NCI-H187 treated with DMSO at 0.1 percent for 48 hours (cell line): ENCODE results near the gene CTNNBL1.

Source experiments
- DNase-seq: peaks from one replicate; lab custom pipeline; 2025; lab: John Stamatoyannopoulos, UW

CTNNBL1 gene

DNA sequence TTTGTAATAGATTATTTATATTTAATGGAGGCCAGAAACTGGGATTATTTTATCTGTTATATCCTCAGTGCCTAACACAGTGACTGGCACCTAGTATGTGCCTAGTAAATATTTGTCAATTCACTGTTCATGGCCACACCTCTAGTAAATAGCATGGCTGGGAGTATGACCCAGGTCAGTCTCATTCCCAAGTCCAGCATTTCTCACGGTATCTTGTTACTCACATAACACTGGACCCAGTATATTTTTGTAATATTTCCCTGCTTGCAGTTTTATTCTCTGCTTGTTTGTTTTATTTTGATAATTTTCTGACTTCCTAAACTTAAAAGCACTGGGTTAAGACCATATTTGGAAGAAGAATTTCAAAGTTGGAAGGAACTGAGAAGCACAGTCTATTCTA lies 47.7 kb downstream of the CTNNBL1 start:
- DNase-seq = no peak

DNA sequence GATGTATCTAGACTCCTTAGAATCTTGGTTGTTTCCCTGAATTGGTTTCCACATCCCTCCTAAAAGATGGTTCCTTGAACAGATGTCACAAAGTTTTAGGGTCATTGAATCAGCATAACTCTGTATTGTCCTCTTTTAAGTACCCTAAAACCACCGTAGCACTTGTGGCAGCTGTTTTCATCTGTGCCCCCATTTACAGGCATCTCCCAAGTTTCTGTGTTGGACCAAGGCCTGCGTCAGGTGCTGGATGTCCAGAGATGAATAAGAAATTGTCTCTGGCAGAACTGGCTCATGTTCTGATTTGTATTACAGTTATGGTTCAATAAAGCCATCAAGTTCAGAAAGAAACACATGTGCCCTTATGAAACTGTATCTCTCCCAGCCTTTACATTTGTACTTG lies 48.3 kb downstream of the CTNNBL1 start:
- DNase-seq = no peak

DNA sequence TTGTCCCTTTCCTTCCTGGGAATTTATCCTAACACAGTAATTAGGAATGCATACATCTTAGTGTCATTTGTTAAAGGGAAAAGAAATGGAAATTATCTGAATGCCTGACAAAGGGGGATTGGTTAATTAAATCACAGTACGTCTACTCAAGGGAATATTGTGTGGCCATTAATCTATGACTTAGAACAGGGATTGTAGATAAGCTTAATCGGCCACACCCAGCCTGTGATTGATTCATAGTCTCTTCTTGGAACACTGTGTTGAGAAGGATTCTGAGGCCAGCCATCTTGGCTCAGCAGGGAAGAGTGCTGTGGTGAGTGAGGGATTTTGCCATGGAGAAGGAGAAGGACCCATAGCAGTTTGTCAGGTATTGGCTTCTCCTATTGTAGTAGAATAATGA lies 50.5 kb downstream of the CTNNBL1 start:
- no peak for DNase-seq

DNA sequence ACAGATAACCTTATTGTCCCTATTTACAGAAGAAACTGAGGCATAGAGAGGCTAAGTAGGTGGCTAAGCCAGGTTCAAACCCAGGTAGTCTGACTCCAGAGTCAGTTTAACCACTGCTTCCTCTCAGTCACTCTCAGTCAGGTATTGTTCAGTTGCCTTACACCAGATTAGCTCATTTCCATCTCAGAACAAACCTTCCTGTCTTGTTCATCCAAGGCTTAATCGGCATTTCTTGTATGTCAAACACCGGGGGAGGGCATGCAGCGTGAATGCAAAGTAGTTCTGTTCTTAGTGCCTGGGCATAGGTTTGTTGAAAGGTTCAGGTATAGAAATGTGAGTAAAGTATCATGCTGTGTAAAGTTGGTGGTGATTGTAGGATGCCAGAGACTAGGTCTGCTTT lies 51.7 kb downstream of the CTNNBL1 start:
- no peak for DNase-seq

DNA sequence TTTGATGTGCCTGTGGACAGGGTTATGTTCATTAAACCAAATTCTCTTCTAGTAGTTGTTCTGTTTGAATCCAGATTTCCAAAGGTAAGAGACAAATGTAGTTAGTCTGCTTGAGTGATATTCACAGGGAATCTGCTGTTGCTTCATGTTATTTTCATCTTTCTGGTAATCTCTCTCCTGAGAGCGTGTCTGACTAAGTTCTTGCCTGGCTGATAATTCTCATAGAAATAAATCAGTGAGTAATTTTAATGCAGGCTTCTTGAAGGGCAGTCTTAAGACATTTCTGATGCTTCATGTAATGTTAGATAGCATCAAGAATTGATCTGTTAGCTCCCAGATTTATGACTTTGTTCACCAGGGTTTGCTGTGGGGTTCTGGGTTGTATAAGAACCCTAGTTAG lies 54.2 kb downstream of the CTNNBL1 start:
- no peak for DNase-seq

DNA sequence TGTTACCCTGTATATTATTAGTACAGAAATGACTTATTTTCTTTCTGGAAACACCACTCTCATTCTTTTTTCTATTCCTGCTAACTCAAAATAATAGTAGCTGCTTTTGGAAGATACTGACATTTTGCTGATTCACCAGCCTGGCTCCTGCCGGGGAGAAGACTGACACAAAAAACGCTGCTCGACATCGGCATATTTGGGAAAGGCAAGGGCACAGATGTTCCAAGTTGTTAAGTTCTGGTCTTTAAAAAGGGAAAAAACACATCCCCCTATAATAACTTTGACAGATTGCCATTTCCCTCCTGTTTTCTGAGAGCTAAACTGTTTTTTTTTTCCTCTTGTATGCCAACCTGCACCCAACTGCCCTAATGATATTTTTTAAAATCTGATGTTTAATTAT lies 55.4 kb downstream of the CTNNBL1 start:
- DNase-seq = no peak

DNA sequence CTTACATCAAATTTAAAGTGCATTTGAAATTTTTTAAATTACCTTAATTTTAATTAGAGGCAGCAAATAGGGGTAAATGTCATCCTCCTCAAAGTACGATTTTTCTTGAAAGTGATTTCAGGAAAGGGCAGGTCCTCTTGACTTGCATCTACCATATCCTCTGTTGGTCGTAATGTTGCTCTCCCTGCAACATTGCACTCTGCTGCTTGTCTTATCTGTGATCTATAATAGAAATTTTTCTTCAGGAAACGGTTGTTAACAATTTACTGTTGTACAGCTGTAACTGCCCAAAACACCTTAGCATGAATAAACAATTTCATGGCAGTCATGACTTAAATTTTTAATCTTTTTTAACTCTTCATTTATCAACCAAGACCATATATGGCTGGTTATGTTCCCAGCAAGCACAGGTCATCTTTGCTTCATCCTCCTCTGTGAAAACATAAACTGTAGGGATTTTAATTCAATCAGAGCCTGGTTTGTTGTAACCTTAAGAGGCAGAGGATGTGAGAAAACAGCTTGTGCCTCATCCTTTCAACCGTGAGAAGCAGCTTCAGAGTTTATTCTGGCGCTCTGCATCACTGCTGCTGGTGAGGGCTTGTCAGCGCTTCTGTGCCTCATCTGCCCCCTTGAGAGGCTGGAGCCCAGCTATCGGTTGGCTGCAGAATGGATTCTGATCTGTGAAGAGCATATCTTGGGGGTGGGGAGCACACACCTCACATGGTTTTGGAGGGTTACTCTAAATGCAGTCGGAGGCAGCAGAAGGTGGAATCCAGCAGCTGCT lies 56.0 kb downstream of the CTNNBL1 start:
- peak; percentile 74 for DNase-seq

DNA sequence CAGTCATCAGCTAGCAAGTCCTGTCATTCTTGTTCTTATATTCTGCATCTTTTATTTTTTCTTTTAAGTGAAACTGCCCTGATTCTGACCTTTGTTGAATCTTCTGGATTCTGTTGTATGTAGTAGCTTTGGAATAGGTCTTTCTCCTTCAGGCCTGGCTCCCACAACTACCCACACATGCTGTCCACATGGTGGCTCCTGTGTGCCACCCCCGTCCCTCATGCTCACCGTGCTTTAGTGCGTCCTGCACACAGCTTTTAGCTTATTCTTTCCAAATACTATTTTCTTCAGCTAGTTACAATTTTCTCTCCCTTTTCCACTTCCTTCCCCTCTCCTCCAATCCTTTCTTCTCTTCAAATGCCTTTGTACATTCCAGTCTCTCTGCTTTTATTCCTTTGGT lies 61.8 kb downstream of the CTNNBL1 start:
- DNase-seq = no peak

DNA sequence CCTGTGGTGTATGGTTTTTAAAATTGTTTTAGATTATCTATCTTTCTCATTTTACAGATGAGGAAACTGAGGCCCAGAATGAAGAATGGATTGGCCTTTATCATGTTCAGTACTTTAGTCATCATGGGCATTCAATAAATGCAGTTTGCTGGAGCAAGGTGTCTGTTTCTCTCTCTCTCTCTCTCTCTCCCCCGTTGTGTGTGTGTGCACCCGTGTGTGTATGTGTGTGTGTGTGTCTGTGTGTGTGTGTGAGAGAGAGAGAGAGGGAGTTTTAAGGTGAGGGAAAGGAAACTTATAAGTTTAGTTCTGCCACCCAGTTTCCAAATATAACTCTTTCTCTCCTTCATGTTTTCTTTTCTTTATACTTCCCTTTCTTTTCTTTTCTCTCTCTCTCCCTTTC lies 62.4 kb downstream of the CTNNBL1 start:
- DNase-seq = no peak

DNA sequence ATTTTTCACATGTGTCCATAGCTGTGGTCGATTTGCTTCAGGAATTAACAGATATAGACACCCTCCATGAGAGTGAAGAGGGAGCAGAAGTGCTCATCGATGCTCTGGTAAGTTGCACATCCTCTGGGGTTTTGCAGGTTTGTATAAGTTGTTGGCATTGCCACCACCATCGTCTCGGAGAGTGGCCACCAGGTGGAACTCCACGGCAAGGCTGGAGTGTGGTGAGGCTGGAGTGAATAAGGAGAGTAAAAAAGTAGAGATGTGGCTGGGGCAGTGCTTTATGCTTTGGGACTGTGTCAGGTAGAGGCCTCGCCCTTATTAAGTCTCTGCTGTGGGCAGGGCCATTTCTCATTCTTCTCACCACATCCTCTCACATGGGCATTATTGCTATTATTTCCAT lies 63.7 kb downstream of the CTNNBL1 start:
- no peak for DNase-seq

DNA sequence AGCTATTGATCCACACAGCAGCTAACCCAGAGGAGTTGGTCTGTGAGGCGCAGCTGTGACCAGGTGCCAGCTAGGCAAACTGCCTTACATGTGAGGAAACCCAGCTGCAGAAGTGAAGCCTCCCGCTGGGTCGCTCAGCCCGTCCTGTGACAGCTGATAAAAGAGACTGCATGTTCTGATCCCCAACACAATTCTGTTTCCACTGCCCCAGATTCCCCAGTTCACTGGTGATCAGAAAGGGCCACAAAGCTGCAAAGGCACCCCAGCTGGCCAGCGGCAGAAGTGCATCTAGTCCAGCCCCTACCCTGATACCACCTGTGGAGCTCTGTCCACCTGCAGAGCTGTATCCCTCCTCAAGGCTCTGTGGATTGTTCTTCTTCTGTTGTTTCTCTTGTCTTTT lies 64.5 kb downstream of the CTNNBL1 start:
- no peak for DNase-seq

DNA sequence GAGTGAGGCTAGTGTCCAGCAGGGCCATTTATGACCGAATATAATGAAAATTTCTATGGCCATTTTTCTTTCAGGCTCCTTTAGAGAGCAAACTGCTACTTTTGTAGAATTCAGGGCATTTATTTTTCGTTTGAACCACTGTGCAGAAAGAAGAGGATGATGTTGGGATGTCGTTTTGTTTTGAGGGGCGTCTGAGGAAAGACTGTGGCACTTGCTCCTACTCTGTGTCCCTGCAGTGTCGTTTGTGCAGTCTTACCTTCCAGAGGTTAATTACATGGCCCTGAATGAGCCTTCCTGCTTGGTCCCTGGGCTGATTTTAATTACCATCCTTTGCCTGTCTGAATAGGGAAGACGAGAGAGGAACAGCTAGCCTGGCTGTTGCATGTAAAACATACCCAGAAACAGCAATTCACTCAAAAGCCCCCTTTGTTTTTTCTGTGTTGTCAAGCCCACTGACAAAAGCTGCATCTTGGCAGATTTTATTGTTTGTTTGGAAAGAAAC lies 65.3 kb downstream of the CTNNBL1 start:
- no peak for DNase-seq

DNA sequence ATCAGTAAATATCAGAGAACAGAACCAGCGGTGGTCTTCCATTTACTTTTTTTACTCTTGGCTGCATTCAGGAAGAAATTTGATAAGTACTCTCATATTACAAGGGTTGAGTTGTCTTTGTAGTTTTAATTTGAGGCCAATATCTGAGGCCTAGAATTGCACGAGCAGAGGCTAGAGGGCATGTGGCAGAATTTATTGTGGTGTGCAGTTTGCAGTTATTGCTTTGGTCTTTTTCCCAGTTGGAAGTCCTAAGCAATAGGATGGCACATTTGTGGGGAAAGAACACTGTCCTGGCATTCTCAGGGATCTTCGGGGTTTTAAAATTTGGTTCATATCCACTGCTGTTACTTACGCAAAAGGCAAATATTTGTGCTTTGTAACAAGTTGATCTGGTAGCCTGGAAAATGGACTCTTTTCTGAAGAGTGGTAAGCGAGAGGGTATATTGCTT lies 66.0 kb downstream of the CTNNBL1 start:
- DNase-seq = no peak

DNA sequence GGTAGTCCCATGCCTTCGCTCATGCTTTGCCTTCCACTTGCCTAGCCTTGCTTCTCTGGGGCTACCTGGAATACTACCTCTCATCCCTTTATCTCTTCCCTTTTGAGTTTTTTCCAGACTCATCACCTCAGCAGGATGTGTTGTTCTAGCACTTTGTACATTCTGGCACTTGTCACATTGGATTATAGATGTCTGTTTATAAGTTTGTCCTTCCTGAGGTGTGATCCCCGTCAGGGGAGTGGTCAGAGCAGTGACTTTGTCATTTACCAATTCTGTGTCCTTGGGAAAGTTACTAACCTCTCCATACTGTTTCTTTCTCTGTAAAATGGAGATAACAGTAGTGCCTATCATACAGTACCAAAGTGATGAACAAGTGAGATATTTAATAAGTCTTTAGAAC lies 66.5 kb downstream of the CTNNBL1 start:
- no peak for DNase-seq

DNA sequence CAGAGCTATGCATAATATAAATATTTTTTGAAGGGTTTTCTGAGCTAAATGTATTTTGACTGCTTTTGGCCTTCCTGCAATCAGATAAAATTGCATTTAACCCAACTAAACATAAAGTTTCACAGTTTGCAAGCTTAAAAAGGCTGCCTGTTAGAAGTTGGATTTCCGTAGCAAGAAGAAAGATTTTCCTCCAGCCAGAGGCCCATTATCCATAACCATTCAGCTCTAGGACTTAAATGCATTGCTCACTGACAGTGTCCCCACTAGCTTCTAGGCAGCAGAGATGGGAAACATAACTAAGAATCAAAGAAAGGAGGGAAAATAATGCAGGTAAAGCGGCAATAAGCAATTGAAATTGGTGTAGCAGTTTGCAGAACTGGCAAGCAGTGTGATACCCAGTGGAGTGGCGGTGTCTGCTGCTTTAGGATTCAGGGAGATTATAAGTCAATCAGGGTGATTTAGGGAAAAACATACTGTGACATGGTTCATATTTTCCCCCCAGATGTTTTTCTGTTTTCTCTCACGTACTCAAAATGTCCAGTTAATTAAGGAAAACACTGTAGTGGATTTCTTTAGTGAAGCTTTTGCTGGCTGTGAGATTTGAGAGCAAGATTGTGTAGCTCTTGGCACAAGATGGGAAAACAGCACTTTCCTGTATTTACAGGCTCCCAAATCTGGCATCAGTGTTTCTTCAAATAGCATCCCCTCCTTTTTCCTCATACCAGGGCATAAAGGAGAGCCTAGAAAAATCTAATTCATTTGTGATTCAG lies 69.1 kb downstream of the CTNNBL1 start:
- DNase-seq = no peak

DNA sequence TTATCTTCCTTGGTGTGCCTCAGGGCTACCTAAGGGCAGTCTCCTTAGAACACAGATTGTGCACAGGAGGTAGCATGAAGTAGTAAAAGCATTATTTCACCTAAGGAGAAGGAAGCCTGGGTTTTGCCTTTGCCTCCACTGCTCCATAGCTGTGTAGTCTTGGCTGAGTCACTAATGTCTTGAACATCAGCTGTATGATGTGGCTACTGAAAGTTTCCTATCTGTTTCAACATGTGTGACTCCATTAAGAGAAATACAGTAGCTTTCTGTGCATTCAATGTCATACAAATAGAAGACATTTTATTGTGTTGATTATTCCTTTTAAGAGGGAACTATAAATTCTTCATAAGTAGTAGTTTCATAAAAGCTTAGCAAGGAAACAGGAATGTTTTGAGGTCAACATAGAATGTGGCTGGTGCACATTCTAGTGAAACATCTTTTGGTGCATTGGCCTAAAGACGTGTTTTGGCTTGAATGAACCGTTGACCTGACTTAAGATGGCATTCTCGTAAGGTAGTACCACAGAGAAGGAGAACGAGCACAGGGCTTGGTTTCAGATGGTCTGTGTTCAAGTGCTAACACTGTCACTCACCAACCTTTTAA lies 70.6 kb downstream of the CTNNBL1 start:
- DNase-seq = no peak

DNA sequence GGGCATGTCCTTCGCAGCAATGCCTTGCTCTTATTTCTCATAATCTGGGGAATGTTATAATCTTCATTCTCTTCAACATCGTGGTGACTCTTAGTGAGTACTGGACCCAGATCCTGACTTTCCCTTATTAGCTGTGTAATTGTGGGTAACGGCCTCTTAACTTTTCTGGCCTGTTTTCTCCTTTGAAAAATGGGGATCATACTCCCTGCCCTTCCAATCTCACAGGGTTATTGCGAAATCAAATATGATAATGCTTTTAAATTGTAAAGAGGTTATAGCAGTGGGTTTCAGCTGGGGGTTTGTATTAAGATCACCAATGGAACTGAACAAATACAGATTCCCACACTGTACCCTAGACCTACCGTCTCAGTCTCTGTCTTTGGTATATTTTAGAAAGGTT lies 77.1 kb downstream of the CTNNBL1 start:
- no peak for DNase-seq

DNA sequence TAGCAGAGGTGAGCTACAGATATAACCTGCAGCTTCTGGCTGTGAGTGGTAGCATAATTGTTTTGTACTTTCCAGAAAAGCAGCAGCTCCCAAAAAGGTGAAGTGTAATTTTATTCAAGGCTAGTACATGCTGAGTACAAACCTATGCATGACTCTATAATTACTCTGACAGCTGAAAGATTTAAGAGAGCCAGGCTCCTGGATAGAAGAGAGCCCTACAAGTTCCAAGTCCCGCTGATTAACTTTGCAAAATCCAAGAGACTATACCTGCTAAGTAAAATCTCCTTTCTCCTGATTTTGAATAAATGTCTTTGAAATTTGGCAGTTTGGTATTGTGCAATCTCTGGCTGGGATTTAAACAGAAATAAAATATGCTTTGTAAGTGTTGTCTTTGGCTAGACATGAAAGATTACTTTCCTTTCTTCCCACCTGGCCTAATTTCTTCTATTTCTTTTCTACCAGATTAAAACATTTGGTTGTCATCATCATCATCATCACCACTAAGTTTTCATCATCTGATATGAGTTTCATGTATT lies 79.5 kb downstream of the CTNNBL1 start:
- no peak for DNase-seq

DNA sequence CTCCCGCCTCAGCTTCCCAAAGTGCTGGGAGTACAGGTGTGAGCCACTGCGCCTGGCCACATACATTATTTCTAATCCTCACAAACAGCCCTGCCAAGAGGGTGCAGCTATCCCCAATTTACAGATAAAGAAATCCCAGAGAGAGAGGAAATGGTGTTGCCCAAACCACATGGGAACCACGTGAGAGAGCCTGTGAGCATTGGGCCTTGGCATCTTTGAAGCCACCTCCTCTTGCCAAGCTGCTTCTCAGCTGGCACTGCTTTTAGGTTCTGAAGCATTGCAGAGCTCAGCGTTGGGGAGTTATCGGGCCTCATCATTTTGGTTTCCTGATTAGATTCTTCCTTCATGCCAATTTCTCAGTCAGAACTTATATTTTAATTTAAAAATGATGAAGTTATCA lies 80.3 kb downstream of the CTNNBL1 start:
- no peak for DNase-seq

DNA sequence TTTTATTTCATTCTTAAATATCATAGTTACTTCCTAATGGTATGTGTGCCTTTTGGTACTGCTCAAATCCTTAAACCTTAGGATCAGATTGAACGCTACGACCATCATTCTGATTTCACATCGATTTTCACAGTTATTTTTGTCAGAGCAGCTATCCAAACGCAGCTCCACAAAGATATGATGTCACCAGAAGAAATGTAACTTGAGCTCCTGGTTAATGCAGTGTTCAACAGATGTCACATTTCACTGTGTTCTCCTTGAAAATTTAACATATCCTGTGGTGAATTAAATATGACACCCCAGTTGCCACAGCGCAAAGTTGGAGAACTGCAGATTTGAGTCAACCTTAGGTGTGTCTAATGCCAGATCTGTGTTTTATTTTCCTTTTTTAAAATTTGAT lies 81.4 kb downstream of the CTNNBL1 start:
- no peak for DNase-seq

DNA sequence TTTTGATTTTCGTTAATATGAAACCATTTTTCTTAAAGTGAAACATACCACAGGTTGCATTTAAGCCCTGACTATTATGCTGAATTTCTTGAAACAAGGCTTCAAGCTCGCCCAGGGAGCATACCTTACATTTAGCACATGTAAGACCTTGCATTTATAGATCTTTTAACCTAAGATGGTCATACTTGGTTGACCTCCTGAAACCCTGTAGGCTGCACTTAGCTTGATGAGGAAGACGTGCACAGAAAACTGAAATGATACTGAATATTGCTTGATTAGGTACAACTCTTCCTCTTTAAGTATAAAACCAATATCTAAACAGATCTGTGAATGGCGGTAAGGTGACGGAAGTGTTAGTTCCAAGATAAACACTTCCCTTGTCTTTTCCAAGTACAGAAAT lies 82.2 kb downstream of the CTNNBL1 start:
- DNase-seq = no peak

DNA sequence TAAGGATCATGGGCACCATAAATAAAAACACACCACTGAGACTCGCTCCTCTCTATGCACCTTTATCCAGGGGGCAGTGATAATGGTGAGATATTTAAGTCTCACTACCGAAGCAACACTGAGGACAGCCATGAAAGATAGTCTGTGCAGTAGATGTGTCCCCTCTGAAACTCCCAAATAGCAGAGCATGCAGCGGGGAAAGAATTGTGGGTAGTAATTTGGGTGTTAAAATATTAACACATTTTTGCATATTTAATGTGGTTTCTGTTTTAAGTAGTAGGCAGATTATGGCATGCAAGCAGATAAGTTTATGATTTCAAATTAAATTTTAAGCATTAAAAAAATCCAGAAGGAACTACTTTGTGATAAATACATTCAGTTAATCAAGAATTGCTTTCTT lies 82.7 kb downstream of the CTNNBL1 start:
- DNase-seq = no peak
